VCaP (cell line): ENCODE results near the gene NEBL.

Experiments used
- H3K27ac ChIP-seq: fragments of 450-650 bp; 2 replicates; pipeline ENCODE4 v1.5.1; 2017
- CTCF ChIP-seq: fragments of 450-650 bp; conservative IDR thresholded peaks from 2 replicates; pipeline ENCODE4 v1.5.1; 2017; ENCODE audit warnings: mild to moderate bottlenecking, moderate library complexity

Gene NEBL

GRCh38 chr10:20901110-20901509, 4.0 kb upstream of the NEBL start:
- TF ChIP-seq CTCF, result no peak
- H3K27ac ChIP-seq, result no peak overlapping the region

- no peak for TF ChIP-seq CTCF
- H3K27ac ChIP-seq, result no peak overlapping the region
These were observed 1.9 kb upstream of the NEBL start for GRCh38 chr10:20898866-20899535.

GRCh38 chr10:20893297-20893696, 3.8 kb downstream of the NEBL start:
- TF ChIP-seq CTCF, result no peak
- H3K27ac ChIP-seq, result no peak overlapping the region

- H3K27ac ChIP-seq, result no peak overlapping the region
- TF ChIP-seq CTCF, result no peak
These were observed 4.3 kb downstream of the NEBL start for GRCh38 chr10:20892796-20893195.

- no peak for TF ChIP-seq CTCF
These were observed 5.0 kb downstream of the NEBL start for GRCh38 chr10:20892011-20892585.

GRCh38 chr10:20891338-20891714, 5.8 kb downstream of the NEBL start:
- H3K27ac ChIP-seq, result no peak overlapping the region
- no peak for TF ChIP-seq CTCF

More at GRCh38 chr10:20892011-20892585, 5.0 kb downstream of the NEBL start:
- no peak overlapping the region for H3K27ac ChIP-seq

- H3K27ac ChIP-seq, result no peak overlapping the region
- no peak for TF ChIP-seq CTCF
These were observed 6.4 kb downstream of the NEBL start for GRCh38 chr10:20890491-20891337.
